Left renal pelvis (tissue), 4 donors: ENCODE data around the gene PDGFB. TPM values are rescaled to one million over a fixed set of nuclear protein-coding genes. Genes with fewer than 3 reads are reported as not detected.

Experiments used
- DNase-seq, 4 donors: peaks; one replicate each; pipeline ENCODE4 v3.0.0-alpha.2; 2013; ENCODE audit warnings: low read depth in 4 of 4, low spot score in 3 of 4
- polyA plus RNA-seq, 4 donors: library from polyadenylated mRNA; unstranded; fragments of 120-200 nt; gene quantifications; one replicate each; pipeline ENCODE4 v1.2.1, GENCODE V29; 2013; ENCODE audit not compliant: insufficient read length in 4 of 4

Gene PDGFB
- polyA plus RNA-seq, 4 donors, result 8.3 to 15.6 (median 14.5) TPM

DNA sequence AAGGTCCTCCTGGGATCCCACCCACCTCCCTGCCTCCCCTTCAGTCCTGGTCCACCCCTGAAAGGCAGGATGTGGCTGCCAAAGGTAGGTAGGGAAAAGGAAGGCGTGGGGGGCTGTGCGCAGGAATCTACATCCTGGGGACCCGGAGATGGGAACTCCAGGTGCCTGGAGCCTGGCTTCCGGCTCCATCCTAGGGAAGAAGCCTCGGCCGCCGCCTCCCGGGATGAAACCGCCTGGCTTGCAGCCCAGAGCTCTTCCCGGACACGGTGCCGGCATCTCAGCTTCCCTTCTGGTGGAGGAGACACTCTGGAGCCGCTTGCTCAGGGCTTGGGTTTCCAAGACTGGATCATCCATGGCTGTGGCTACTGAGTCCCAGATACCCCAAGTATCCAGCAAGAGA is 33.3 kb upstream of the PDGFB start:
- no peak for DNase-seq

DNA sequence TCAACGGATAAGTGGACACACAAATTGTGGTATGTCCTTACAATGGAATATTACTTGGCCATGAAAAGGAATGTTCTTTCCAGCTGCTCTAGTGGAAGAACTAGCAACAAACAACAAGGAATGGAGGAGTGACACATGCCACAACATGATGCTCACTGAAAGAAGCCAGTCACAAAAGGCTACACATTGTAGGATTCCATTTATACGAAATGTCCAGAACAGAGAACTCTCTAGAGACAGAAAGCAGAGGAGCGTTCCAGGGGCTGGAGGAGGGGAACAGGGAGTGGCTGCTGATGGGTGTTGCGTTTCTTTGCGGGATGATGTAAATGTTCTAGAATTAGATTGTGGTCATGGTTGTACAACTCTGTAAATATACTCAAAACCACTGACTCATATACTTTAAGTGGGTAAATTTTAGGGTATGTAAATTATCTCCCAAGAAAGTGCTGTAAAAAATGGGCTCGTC is 32.4 kb upstream of the PDGFB start:
- DNase-seq, result no peak

- no peak for DNase-seq
Measured at GRCh38 chr22:39276440-39277141, 31.8 kb upstream of the PDGFB start.

DNA sequence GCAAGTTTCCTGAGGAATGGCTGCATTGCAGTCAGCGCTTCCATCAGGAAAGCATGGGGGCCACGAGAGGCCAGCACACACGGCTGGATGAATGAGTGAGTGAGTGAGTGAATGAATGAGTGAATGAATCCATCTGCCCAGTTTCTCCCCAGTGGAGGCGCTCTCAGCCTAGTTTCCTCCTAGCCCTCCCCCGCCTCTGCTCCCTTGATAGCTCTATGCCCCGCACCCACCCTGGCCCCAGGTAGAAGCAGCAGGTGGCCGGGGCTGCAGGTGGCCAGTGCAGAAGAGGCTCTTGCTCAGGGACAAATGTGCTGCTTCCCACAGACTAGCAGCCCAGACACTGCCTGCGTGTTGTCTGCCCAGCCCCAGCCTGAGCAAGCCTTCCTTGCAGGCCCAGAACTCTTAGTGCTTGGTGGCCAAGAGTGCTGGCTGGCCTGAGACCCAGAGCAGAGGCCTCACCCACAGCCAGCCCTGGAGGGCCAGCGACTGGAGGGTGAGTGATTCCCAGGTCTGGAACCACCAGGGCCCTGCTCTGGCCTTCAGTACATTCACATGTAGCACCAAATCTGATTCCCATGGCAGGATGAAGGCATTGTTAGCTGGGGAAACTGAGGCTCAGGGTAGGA is 31.1 kb upstream of the PDGFB start:
- DNase-seq, result no peak

DNA sequence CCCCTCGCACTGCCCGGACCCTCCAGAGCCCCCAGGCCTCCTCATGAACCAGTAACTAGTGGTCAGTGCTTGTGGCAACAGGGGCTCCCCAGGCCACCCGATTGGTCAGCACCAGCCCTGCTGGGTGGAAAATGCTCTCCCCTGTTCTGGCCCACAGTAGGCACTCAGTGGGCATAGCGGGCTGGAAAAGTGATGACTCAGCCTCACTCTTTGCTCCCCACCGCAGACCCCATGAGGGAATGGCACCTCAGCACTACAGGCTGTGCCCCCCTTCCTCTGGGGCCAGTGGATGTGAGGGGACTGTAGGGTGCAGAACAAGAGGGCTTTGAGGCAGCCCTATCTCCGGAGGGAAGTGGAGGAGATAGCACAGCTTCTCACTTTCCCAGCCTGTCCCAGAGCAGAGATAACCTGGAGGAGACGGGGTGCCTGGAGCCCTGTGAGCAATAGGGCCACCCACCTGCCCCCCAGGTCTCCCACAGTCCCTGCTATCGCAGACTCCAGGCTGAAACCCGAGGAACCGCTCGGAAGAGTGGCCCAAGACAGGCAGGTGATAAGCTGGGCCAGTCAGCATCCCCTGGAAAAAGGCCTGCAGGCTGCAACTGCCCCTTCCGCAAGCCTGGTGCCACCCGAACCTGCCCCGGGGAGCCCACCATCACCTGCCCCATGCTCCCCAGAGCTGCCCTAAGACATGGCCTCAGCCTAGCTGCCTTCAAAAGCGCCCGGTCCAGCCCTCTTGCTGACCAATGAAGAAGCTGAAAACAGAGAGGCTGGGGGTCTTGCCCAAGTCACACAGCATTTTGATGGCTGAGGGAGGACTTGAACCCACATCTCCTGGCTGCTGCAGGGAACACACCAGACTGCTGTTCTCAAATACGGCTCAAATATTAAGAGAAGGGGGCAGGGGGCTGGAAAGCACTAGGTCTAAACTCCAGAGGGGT is 29.4 kb upstream of the PDGFB start:
- no peak for DNase-seq

DNA sequence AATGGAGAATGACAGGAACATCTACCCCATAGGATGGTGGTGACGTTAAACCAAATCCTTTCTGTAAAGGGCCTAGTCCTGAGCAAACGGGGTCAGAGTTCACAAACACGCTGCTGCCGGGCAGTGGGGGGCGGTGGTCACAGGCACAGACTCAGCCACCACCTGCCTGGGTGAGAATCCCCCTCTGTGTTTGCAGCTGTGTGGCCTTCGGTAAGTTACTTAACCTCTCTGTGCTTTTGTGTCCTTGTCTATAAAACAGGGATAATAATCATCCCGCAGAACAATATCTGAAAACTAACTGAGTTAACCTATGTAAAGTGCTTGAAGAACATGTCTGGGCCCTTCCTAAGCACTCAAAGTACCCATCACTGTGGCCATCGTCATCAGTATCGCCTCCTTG is 26.0 kb upstream of the PDGFB start:
- DNase-seq, result no peak

- no peak for DNase-seq
Measured at GRCh38 chr22:39270280-39270679, 25.5 kb upstream of the PDGFB start.

DNA sequence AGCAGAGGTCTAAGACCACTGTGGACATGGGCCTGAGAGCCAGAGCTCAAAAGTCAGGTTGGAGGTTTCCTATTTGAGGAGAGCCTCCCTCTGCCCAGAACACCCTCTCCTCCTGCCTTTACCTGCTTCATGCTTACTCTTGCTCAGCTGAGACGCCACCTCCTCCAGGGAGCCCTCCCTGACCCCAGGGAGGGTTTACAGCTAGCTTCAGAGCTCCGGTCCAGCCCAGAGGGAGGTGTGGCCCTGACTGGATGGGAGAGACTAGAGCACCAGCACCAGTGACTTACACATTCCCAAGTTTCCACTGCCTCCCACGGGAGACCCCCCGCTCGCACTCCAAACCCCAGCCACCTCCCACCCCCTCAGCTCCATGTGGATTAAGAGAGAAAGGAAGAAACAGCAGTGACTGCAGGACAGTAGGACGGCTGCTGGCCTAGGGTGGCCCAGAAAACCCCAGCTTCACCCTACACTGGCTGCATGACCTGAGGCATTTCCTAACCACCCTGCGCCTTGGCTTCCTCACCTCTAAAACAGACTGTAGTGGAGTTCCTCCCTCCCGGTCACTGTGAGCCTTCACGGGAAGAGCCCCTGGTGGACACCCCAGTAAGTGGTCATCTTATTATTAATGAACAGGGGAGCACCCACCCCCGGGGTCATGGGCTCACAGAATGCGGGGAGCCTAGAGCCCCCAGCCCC is 24.5 kb upstream of the PDGFB start:
- DNase-seq, result no peak

DNA sequence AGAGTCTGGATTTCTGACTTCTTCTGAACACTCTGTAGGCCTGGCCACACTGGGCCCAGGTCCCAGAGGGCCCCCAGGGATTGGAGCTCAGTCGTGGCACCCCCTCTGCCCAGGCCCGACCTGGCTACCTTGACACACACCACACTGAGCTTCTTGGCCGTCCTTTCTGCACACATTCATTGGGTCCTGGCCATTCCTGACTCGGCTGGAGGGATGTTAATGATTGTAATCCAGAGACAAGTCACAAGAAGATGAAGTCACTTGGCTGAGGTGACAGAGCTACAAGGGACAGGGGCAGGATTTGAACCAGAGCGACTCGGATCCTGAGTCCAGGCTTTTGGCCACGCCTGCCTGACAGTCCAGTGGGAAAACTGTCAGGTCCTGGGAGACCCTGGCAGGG is 23.9 kb upstream of the PDGFB start:
- DNase-seq, result no peak

GRCh38 chr22:39267974-39268373 is 23.2 kb upstream of the PDGFB start:
- no peak for DNase-seq

DNA sequence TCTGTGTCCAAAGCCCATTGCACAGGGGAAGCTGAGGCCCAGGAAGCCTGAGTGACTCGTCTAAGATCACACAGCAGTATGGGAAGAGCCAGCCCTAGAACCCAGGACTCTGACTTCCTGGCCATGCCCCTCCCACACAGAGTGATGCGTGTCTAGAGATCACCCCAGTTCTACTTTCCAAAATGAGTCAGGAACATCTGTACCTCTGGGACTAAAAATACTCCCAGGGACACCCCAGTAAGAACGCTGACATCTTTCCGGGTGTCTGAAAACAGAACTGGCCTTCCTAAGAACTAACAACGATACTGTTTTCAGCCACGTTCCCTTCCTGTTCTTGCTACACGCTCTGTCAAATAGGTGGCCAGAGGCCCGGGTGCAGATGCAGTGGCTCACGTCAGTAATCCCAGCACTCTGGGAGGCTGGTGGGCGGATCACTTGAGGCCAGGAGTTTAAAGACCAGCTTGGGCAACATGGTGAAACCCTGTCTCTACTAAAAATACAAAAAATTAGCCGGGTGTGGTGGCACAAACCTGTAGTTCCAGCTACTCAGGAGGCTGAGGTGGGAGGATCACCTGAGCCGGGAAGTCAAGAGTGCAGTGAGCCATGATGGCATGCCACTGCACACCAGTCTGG is 21.7 kb upstream of the PDGFB start:
- no peak for DNase-seq

DNA sequence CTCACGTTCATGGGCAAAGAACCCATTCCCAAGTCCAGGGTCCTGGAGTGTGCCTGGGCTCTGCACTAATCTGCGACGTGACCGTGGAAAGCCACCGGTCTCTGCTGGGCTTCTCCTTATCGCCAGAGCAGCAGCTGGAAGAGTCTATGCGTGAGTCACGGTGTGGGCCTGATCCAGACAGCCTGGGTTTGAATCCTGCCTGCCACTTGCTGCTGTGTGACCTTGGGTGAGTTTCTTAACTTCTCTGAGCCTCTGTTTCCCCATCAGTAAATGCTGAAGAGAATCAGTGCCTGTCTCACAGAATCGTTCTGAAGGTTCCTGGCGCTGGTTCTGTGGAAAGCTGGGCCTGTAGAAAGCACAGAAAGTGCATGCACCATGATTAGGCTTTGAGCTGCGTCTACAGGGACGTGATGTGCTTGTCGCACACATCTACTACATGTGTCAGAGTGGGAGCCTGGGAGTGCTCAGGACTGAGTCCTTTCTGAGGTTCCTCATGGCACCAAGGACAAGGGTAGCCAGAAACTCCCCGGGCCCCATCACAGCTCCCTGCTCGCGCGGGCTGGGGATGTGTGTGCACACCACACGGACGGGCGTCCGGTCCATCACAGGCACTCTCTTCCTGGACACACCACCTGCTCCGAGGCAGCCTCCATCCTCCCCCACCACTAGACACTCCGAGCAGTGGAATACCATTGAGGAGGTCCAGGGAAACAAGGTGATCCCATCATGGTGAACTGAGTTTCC is 20.5 kb upstream of the PDGFB start:
- no peak for DNase-seq

GRCh38 chr22:39264349-39265038 is 19.7 kb upstream of the PDGFB start:
- DNase-seq, result no peak

- DNase-seq, result no peak
Measured at GRCh38 chr22:39263626-39264348, 19.0 kb upstream of the PDGFB start.

DNA sequence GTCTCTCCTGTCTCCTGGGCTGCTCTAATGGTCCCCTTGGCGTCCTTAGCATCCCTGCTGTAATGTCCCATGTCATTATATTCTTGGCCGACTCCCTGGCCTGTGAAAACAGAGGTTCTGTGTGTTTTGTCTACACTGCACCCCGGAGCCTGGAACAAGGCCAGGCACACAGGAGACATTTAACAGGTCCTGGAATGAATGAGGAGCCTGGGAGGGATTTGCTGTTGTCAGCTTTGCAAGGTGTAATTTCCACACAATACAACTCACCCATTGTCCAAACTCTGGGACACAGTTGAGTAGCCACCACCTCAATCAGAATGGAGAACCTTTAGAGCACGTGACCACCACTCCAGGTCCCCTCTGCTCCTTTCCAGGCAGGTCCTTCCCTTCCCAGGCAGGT is 14.9 kb upstream of the PDGFB start:
- no peak for DNase-seq

DNA sequence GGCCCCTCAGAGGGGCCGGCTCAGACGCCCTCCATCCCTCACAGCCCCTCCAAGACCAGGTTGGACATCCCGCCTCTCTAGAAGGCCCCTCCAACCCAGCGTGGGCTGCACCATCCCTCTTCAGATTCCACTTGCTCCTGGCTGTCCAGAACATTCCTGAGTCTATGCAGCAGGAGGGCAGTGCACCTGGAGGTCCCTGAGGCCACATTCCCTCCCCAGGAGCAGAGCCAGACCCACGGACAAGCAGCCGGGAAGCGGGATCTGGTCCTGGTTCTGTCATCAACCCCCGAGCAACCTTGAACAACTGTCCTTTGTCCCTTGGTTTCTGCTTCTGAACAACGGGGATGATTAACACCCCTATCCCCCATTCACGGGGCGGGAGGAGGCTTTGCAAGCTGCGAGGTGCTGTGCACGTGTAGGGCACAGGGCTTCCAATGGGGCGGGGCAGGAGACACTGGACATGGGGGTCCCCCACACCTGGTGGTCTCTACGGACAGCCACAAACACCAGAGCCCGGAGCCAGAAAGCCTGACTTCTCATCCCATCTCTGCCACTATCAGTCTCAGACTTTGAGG is 13.2 kb upstream of the PDGFB start:
- DNase-seq, result no peak

DNA sequence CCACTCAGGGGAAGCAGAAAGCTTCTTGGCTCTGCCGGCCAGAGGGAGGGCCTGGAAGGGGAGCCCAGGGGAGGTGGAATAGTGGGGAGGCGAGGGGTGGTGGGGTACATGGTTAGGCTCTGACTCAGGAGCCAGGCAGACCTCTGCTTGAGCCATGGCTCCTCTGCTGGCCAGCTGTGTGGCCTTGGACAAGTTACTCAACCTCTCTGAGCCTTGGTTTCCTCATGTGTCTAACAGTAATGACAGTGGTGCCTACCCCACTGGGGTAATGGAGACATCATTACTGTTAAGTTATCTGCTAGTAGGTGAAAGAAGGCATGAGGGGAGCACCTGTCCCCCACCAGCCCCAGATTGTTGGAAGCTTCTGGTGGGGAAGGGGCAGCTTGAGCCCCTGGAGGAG is 12.2 kb upstream of the PDGFB start:
- no peak for DNase-seq

GRCh38 chr22:39256186-39256552 is 11.4 kb upstream of the PDGFB start:
- no peak for DNase-seq
